ENCODE measurements around the gene CHD9. TPM values are rescaled to one million over a fixed set of nuclear protein-coding genes. Genes with fewer than 3 reads are reported as not detected.
A peak's percentile ranks its signal among the peaks of the same experiment; 100 is the strongest.

CHD9 gene
- total RNA-seq, 1 experiment from 2014 or later: 111 TPM

DNA sequence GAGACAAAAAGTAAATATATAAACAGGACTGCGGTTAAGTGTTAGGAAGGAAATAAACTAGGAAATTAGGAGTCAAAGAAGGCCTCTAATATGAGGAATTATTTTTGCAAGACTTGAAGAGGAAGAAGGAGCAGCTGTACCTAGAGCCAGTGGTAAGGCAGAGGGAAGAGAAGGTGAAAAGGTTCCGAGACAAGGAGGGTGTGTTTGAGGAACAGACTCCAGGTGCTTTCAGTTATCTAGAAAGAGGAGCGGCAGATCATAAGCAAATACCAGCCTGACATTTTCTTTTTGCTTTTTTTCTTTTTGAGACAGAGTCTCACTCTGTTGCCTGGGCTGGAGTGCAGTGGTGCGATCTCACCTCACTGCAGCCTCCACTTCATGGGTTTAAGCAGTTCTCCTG lies 61.0 kb downstream of the CHD9 start:
- DNase-seq: no peak
- H2AFZ ChIP-seq (ENCODE audit: low read length): no peak overlapping the region
- H3K9ac ChIP-seq (ENCODE audit: low read length): no peak overlapping the region

DNA sequence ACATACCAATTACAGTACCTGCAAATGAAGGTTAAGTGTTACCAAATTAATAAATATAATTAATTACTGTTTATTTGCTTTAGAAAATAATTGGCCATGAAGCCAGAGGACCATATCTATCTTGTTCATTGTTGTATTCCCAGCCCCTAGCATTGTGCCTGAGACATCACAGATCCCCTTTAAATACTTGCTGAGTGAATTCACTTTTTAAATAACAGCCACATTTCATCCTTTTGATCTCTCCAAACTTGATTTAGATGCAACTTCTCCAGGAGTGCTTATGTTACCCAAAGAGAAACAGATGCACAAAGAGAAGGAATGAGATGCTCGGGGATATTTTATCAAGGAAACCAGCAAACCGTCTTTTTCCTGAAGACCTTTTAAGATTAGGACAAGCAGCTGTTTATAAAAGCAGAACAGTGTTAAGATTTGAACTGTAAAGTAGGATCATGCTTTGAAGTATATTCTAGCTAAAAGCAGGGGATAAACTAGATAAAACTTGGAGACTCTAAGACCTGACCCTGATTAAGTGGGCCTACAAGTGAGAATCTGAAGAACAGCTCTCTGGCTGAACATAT lies 66.3 kb downstream of the CHD9 start:
- peaks cover 56% of the 10 kb centered on the region for H3K79me2 ChIP-seq (ENCODE audit: low read length)
- H3K27ac ChIP-seq (ENCODE audit: low read length): peak overlapping the region; percentile 50
- peaks cover 3% of the 10 kb centered on the region; the same call in 1 of the 2 replicates for H3K36me3 ChIP-seq (ENCODE audit: insufficient read depth, low read length)
- H3K4me1 ChIP-seq (ENCODE audit: low read length): peaks cover 15% of the 10 kb centered on the region
- H2AFZ ChIP-seq (ENCODE audit: low read length): no peak overlapping the region
- no peak overlapping the region for H3K4me2 ChIP-seq (ENCODE audit: low read depth, low read length, poor library complexity, severe bottlenecking)
- no peaks in the 10 kb centered on the region for H3K9me2 ChIP-seq (replicated peaks; ENCODE audit: insufficient read depth, low read length)
- no peaks in the 10 kb centered on the region for H4K20me1 ChIP-seq (ENCODE audit: insufficient read depth, low read depth, low read length)
- no peak overlapping the region for H3K9ac ChIP-seq (ENCODE audit: low read length)
- H3K4me3 ChIP-seq (ENCODE audit: low read length): no peak overlapping the region
- H3K9me3 ChIP-seq (ENCODE audit: low read length): no peaks in the 10 kb centered on the region
- no peak for DNase-seq
- H3K27me3 ChIP-seq (ENCODE audit: low read length): no peaks in the 10 kb centered on the region

More for the DNA sequence above, 61.0 kb downstream of the CHD9 start:
- H3K36me3 ChIP-seq (ENCODE audit: insufficient read depth, low read length): no peaks in the 10 kb centered on the region
- H3K27ac ChIP-seq (ENCODE audit: low read length): no peak overlapping the region
- H3K79me2 ChIP-seq (ENCODE audit: low read length): peaks cover 66% of the 10 kb centered on the region
- no peaks in the 10 kb centered on the region for H4K20me1 ChIP-seq (ENCODE audit: insufficient read depth, low read depth, low read length)
- H3K9me2 ChIP-seq (replicated peaks; ENCODE audit: insufficient read depth, low read length): no peaks in the 10 kb centered on the region
- no peak overlapping the region for H3K4me3 ChIP-seq (ENCODE audit: low read length)
- H3K27me3 ChIP-seq (ENCODE audit: low read length): no peaks in the 10 kb centered on the region
- peaks cover 12% of the 10 kb centered on the region for H3K4me1 ChIP-seq (ENCODE audit: low read length)
- H3K9me3 ChIP-seq (ENCODE audit: low read length): no peaks in the 10 kb centered on the region
- H3K4me2 ChIP-seq (ENCODE audit: low read depth, low read length, poor library complexity, severe bottlenecking): no peak overlapping the region

DNA sequence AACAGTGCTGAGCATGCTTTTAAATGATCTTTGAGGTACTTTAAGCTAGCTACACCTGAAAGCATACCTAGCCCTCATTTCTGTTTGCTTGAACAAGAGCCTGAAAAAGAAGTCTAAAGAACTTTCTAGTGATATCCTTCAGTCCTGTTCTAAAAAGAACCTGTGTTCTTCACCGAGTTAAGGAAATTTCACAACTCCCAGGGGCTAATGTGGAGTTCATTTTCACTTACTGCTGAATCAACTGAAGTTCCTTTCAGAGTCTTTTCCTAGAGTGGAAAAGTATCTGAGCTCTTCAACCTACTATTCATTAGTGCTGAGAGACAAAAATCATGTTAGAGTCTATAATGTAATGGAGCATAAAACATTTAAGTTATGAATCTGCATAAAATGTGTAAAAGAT lies 66.9 kb downstream of the CHD9 start:
- no peaks in the 10 kb centered on the region for H3K9me3 ChIP-seq (ENCODE audit: low read length)
- H3K9ac ChIP-seq (ENCODE audit: low read length): no peak overlapping the region
- H3K27ac ChIP-seq (ENCODE audit: low read length): peak overlapping the region; percentile 50

DNA sequence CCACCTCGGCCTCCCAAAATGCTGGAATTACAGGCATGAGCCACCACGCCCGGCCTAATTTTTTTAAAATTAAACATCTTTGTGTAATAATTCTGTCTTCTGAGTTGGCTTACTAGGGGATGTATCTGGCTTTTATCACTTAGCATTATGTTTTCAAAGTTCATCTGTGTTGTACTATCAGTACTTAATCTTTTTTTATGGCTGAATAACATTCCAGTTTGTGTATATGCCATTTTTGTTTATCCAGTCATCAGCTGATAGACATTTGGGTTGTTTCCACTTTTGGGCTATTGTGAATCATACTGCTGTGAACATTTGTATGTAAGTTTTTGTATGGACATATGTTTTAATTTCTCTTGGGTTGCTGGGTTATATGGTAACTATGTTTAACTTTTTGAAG lies 69.0 kb downstream of the CHD9 start:
- Histone ChIP-seq H3K4me1 (ENCODE audit: low read length) (peaks cover 21% of the 10 kb centered on the region), H3K9ac (ENCODE audit: low read length) (no peak overlapping the region), H3K4me2 (ENCODE audit: low read depth, low read length, poor library complexity, severe bottlenecking) (no peak overlapping the region), H3K9me3 (ENCODE audit: low read length) (no peaks in the 10 kb centered on the region), H3K36me3 (ENCODE audit: insufficient read depth, low read length) (peaks cover 3% of the 10 kb centered on the region; the same call in 1 of the 2 replicates), H3K9me2 (replicated peaks; ENCODE audit: insufficient read depth, low read length) (no peaks in the 10 kb centered on the region), H3K4me3 (ENCODE audit: low read length) (no peak overlapping the region), H3K27ac (ENCODE audit: low read length) (no peak overlapping the region), H3K79me2 (ENCODE audit: low read length) (peaks cover 63% of the 10 kb centered on the region), H3K27me3 (ENCODE audit: low read length) (no peaks in the 10 kb centered on the region), H2AFZ (ENCODE audit: low read length) (no peak overlapping the region), H4K20me1 (ENCODE audit: insufficient read depth, low read depth, low read length) (no peaks in the 10 kb centered on the region)
- no peak for DNase-seq

More for the DNA sequence above, 66.9 kb downstream of the CHD9 start:
- no peak overlapping the region for H3K4me2 ChIP-seq (ENCODE audit: low read depth, low read length, poor library complexity, severe bottlenecking)
- H3K79me2 ChIP-seq (ENCODE audit: low read length): peaks cover 55% of the 10 kb centered on the region
- peaks cover 15% of the 10 kb centered on the region for H3K4me1 ChIP-seq (ENCODE audit: low read length)
- no peaks in the 10 kb centered on the region for H4K20me1 ChIP-seq (ENCODE audit: insufficient read depth, low read depth, low read length)
- no peak for DNase-seq
- H3K4me3 ChIP-seq (ENCODE audit: low read length): no peak overlapping the region
- no peaks in the 10 kb centered on the region for H3K9me2 ChIP-seq (replicated peaks; ENCODE audit: insufficient read depth, low read length)
- no peaks in the 10 kb centered on the region for H3K27me3 ChIP-seq (ENCODE audit: low read length)
- H2AFZ ChIP-seq (ENCODE audit: low read length): no peak overlapping the region
- H3K36me3 ChIP-seq (ENCODE audit: insufficient read depth, low read length): peaks cover 3% of the 10 kb centered on the region; the same call in 1 of the 2 replicates

DNA sequence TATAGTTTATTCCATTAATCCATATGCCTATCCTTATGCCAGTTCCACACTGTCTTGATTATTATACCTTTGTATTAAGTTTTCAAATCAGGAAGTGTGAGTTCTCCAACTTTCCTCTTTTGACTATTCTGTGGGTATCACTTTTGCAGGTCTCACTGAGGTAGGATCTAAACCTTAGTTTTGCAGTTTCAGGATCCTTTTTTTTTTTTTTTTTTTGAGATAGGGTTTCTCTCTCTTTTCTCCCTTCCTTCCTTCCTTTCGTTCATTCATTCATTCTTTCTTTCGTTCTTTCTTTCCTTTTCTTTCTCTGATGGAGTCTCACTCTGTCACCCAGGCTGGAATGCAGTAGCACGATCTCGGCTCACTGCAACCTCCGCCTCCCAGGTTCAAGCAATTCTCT lies 71.6 kb downstream of the CHD9 start:
- peaks cover 29% of the 10 kb centered on the region for H3K4me1 ChIP-seq (ENCODE audit: low read length)
- no peak overlapping the region for H3K4me3 ChIP-seq (ENCODE audit: low read length)
- H3K9ac ChIP-seq (ENCODE audit: low read length): no peak overlapping the region
- no peak overlapping the region for H3K27ac ChIP-seq (ENCODE audit: low read length)
- no peaks in the 10 kb centered on the region for H3K27me3 ChIP-seq (ENCODE audit: low read length)
- no peak for DNase-seq
- peaks cover 3% of the 10 kb centered on the region; the same call in 1 of the 2 replicates for H3K36me3 ChIP-seq (ENCODE audit: insufficient read depth, low read length)
- no peak overlapping the region for H3K4me2 ChIP-seq (ENCODE audit: low read depth, low read length, poor library complexity, severe bottlenecking)
- no peaks in the 10 kb centered on the region for H3K9me2 ChIP-seq (replicated peaks; ENCODE audit: insufficient read depth, low read length)
- no peak overlapping the region for H2AFZ ChIP-seq (ENCODE audit: low read length)
- no peaks in the 10 kb centered on the region for H3K9me3 ChIP-seq (ENCODE audit: low read length)
- no peaks in the 10 kb centered on the region for H4K20me1 ChIP-seq (ENCODE audit: insufficient read depth, low read depth, low read length)
- H3K79me2 ChIP-seq (ENCODE audit: low read length): peaks cover 68% of the 10 kb centered on the region

DNA sequence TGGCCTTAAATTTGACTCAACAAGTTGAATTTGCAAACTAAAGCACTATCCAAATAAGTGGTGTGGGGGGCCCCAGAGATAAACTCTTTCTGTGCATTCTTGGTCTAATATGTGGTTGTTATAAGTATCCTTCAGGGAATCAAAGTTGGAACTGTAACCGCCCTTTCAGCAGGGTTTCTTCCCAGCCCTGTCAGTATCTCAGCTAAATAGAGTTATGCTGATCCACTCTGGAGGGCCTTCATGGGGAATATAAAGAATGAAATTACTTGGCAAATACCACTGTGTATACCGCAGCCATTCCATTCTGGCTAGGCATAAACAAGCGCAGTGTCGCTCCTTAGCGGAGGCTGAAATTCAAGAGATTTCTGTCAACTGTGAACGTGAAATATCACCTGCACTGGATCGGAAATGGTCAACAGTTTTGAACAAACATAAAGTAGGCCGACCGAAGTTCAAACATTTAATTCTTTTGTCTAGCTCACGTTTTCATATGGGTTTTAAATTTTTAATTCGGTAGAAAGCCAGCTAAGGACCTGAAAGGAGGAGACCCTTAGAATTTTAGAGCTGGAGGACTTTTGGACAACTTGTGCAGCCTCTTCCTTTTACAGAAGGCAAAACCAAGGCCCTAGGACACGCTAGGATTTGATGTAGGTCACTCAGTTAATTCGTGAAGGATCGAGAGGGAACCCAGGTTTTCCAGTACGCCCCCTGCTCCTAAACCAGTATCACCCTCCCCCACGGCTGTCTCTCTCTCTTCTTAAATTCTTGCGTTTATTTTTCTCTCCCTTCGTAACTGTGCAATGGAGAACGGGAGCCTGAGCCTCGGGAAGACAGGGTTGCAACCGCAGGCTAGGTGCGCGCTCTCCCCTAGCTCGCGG lies 74.7 kb downstream of the CHD9 start:
- H3K9me3 ChIP-seq (ENCODE audit: low read length): no peaks in the 10 kb centered on the region
- peaks cover 45% of the 10 kb centered on the region for H3K4me1 ChIP-seq (ENCODE audit: low read length)
- peak; percentile 74 for DNase-seq
- H3K4me2 ChIP-seq (ENCODE audit: low read depth, low read length, poor library complexity, severe bottlenecking): peak overlapping the region; percentile 81
- H4K20me1 ChIP-seq (ENCODE audit: insufficient read depth, low read depth, low read length): no peaks in the 10 kb centered on the region
- H3K79me2 ChIP-seq (ENCODE audit: low read length): peaks cover 81% of the 10 kb centered on the region
- H3K27me3 ChIP-seq (ENCODE audit: low read length): no peaks in the 10 kb centered on the region
- no peaks in the 10 kb centered on the region for H3K9me2 ChIP-seq (replicated peaks; ENCODE audit: insufficient read depth, low read length)
- peaks cover 7% of the 10 kb centered on the region; the same call in 1 of the 2 replicates for H3K36me3 ChIP-seq (ENCODE audit: insufficient read depth, low read length)
- peak overlapping the region; percentile 82 for H3K9ac ChIP-seq (ENCODE audit: low read length)
- peak overlapping the region; percentile 6; the same call in 1 of the 2 replicates for H2AFZ ChIP-seq (ENCODE audit: low read length)
- H3K27ac ChIP-seq (ENCODE audit: low read length): peak overlapping the region; percentile 76
- H3K4me3 ChIP-seq (ENCODE audit: low read length): peak overlapping the region; percentile 77

DNA sequence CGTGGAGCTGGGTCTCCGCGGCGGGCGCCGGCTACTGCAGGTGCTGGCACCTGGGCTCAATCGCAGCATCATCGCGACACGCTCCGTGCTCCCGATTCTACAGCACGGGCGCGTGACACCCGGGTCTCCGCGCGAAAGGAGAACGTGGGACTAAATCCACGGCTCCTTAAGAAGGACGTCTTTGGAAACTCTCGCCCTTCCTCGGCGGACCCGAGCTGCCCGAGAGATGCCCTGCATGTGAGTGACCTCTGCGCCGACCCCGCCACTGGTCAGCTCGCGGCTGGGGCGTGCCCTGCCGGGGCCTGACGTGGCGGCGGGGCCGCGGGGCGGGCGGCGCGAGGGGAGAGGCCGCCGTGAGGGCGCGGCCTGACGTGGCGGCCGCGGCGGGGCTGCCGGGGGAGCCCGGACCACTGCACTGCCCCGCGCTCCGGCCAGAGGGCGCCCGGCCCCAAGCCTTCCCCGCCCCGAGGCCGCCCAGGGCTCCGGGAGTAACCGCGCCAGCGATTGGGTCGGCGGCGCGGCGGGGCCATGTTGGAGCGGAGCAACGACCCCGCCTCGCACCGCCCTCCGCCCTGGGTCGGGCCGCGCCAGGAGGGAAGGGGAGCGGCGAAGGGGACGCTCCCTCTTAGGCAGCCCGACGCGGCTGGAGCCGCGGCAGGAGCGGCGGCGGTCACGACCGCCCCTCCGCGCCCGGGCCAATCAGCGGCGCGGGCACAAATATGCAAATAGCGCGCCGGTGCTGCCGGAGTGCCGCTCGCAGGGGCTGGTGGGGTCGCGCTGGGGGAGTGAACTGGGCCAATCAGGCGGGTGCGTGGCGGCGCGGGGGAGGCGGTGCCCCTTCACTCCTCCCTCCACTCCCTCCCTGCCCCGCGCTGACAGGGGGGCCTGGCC lies 75.6 kb downstream of the CHD9 start:
- Histone ChIP-seq H3K36me3 (ENCODE audit: insufficient read depth, low read length) (peaks cover 7% of the 10 kb centered on the region; the same call in 1 of the 2 replicates), H3K79me2 (ENCODE audit: low read length) (peaks cover 81% of the 10 kb centered on the region), H3K4me3 (ENCODE audit: low read length) (peak overlapping the region; percentile 77), H3K9ac (ENCODE audit: low read length) (peak overlapping the region; percentile 83), H3K27me3 (ENCODE audit: low read length) (no peaks in the 10 kb centered on the region), H3K4me1 (ENCODE audit: low read length) (peaks cover 52% of the 10 kb centered on the region), H2AFZ (ENCODE audit: low read length) (peak overlapping the region; percentile 6; the same call in 1 of the 2 replicates), H3K9me2 (replicated peaks; ENCODE audit: insufficient read depth, low read length) (no peaks in the 10 kb centered on the region), H3K4me2 (ENCODE audit: low read depth, low read length, poor library complexity, severe bottlenecking) (peak overlapping the region; percentile 81), H4K20me1 (ENCODE audit: insufficient read depth, low read depth, low read length) (no peaks in the 10 kb centered on the region), H3K9me3 (ENCODE audit: low read length) (no peaks in the 10 kb centered on the region), H3K27ac (ENCODE audit: low read length) (peak overlapping the region; percentile 76)
- peak; percentile 98 for DNase-seq

Measured in Karpas-422 (cell line).